Measurements from ENCODE around the gene CXCL13.

DNA sequence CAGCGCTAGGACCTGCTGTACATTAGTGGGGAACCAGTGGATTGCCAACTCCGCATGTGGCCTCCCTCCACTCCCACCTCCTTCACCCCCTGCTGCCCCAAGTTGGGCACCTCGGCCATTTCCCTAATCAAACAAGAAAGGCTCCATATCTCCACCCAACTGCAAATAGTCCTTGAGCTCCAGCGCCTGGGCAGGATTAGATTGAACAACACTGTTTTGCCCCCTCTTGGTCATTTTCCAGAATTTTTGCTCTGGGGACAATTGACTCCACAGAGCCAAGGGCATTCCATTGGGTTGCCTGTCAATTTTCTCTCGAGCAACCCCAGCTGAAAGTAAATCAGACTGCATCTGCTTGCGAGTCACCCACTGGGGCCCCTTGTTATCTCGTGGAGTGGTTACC is 29.6 kb downstream of the CXCL13 start:
- TF ChIP-seq, protein P1, sequence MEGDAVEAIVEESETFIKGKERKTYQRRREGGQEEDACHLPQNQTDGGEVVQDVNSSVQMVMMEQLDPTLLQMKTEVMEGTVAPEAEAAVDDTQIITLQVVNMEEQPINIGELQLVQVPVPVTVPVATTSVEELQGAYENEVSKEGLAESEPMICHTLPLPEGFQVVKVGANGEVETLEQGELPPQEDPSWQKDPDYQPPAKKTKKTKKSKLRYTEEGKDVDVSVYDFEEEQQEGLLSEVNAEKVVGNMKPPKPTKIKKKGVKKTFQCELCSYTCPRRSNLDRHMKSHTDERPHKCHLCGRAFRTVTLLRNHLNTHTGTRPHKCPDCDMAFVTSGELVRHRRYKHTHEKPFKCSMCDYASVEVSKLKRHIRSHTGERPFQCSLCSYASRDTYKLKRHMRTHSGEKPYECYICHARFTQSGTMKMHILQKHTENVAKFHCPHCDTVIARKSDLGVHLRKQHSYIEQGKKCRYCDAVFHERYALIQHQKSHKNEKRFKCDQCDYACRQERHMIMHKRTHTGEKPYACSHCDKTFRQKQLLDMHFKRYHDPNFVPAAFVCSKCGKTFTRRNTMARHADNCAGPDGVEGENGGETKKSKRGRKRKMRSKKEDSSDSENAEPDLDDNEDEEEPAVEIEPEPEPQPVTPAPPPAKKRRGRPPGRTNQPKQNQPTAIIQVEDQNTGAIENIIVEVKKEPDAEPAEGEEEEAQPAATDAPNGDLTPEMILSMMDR (IDR thresholded peaks at IDR 0.05) = no peak
- TF ChIP-seq EZH2 (IDR thresholded peaks at IDR 0.05) (no peak), EZH2phosphoT487 (IDR thresholded peaks at IDR 0.05) (no peak)

Measured in neural progenitor cell (in vitro differentiated cells).